SU-DHL-6 (cell line): Measurements from ENCODE around the gene SKA2.
"Not testable (repeated sequence)": the region's sequence is repeated elsewhere in the genome, so short reads cannot be mapped to it uniquely, and the experiment has no call there.

Experiments
- H2AFZ ChIP-seq: fragments of 200-600 bp; sonication (generic); 2 replicates; pipeline ENCODE4 v1.6.1; 2014; ENCODE audit warnings: low read depth, mild to moderate bottlenecking, moderate library complexity, mixed read lengths, antibody characterized with exemption, low read length; ENCODE audit not compliant: severe bottlenecking
- H3F3A ChIP-seq: fragments of 200-600 bp; shearing (Covaris generic); 2 replicates; pipeline ENCODE4 v1.6.0; 2016; ENCODE audit warnings: antibody characterized with exemption, mild to moderate bottlenecking; ENCODE audit not compliant: insufficient read depth
- H3K27ac ChIP-seq: fragments of 200-600 bp; sonication (generic); 2 replicates; pipeline ENCODE4 v1.5.1; 2016; ENCODE audit warnings: low read depth, mild to moderate bottlenecking, low read length, moderate library complexity, mixed read lengths
- H3K27me3 ChIP-seq: fragments of 200-600 bp; sonication (generic), shearing (Covaris generic); 2 replicates; pipeline ENCODE4 v1.6.0; 2014; ENCODE audit warnings: mild to moderate bottlenecking, low read length
- H3K36me3 ChIP-seq: fragments of 200-600 bp; sonication (generic); 2 replicates; pipeline ENCODE4 v1.6.1; 2014; ENCODE audit warnings: mild to moderate bottlenecking, low read length, mixed read lengths
- H3K4me2 ChIP-seq: fragments of 300-600, 200-600 bp; shearing (Covaris generic), sonication (generic); 2 replicates; pipeline ENCODE4 v1.6.0; 2014; ENCODE audit warnings: low read length, low read depth, mild to moderate bottlenecking; ENCODE audit not compliant: poor library complexity, severe bottlenecking
- H3K4me3 ChIP-seq: fragments of 200-600 bp; sonication (generic); 2 replicates; pipeline ENCODE4 v1.5.1; 2014; ENCODE audit warnings: antibody characterized with exemption, low read length, mild to moderate bottlenecking, mixed read lengths; ENCODE audit not compliant: insufficient read depth, poor library complexity, severe bottlenecking
- H3K79me2 ChIP-seq: fragments of 200-600 bp; sonication (generic); 2 replicates; pipeline ENCODE4 v1.6.1; 2014; ENCODE audit warnings: mild to moderate bottlenecking, low read length, moderate library complexity; ENCODE audit not compliant: insufficient read depth
- H3K9ac ChIP-seq: fragments of 200-600 bp; sonication (generic); 2 replicates; pipeline ENCODE4 v1.7.0; 2014; ENCODE audit warnings: mild to moderate bottlenecking, low read length
- H3K9me2 ChIP-seq: fragments of 200-600 bp; sonication (generic); replicated peaks from 2 replicates; pipeline ENCODE4 v1.6.1; 2014; ENCODE audit warnings: low read length; ENCODE audit not compliant: insufficient read depth
- H3K9me3 ChIP-seq: fragments of 200-600 bp; sonication (generic); 2 replicates; pipeline ENCODE4 v1.6.1; 2014; ENCODE audit warnings: low read length, mixed read lengths; ENCODE audit not compliant: insufficient read depth
- H4K20me1 ChIP-seq: fragments of 200-600 bp; sonication (generic); 2 replicates; pipeline ENCODE4 v1.6.1; 2014; ENCODE audit warnings: low read depth, mild to moderate bottlenecking, antibody characterized with exemption, low read length, moderate library complexity, mixed read lengths
- EZH2phosphoT487 ChIP-seq: fragments of 200-600 bp; sonication (generic), shearing (Covaris generic); conservative IDR thresholded peaks from 2 replicates; pipeline ENCODE4 v1.6.1; 2018; ENCODE audit warnings: mild to moderate bottlenecking, antibody characterized with exemption, low read length, moderate library complexity, mixed read lengths
- TF ChIP-seq, protein P1 (sequence below): fragments of 200-600 bp; sonication (generic); IDR thresholded peaks from one replicate; pipeline ENCODE4 v1.5.1; 2017; ENCODE audit warnings: antibody characterized with exemption, mild to moderate bottlenecking, low read length, moderate library complexity; ENCODE audit not compliant: insufficient read depth, poor library complexity, severe bottlenecking

Gene SKA2

GRCh38 chr17:59181481-59181880, 26.5 kb upstream of the SKA2 start:
- no peaks in the 10 kb centered on the region for H3F3A ChIP-seq
- 0 out of 2 replicates have a peak, but pooled peaks cover 3% of the 10 kb centered on the region for H3K79me2 ChIP-seq
- no peaks in the 10 kb centered on the region for H4K20me1 ChIP-seq
- H3K36me3 ChIP-seq: peaks cover 14% of the 10 kb centered on the region; the same call in 1 of the 2 replicates
- no peak overlapping the region for H3K9ac ChIP-seq
- no peak overlapping the region for H3K4me2 ChIP-seq
- H3K27ac ChIP-seq: no peak overlapping the region
- TF ChIP-seq EZH2phosphoT487: no peak
- TF ChIP-seq, protein P1, sequence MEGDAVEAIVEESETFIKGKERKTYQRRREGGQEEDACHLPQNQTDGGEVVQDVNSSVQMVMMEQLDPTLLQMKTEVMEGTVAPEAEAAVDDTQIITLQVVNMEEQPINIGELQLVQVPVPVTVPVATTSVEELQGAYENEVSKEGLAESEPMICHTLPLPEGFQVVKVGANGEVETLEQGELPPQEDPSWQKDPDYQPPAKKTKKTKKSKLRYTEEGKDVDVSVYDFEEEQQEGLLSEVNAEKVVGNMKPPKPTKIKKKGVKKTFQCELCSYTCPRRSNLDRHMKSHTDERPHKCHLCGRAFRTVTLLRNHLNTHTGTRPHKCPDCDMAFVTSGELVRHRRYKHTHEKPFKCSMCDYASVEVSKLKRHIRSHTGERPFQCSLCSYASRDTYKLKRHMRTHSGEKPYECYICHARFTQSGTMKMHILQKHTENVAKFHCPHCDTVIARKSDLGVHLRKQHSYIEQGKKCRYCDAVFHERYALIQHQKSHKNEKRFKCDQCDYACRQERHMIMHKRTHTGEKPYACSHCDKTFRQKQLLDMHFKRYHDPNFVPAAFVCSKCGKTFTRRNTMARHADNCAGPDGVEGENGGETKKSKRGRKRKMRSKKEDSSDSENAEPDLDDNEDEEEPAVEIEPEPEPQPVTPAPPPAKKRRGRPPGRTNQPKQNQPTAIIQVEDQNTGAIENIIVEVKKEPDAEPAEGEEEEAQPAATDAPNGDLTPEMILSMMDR: no peak
- H2AFZ ChIP-seq: no peak overlapping the region
- H3K9me2 ChIP-seq: no peaks in the 10 kb centered on the region
- no peak overlapping the region for H3K4me3 ChIP-seq
- H3K9me3 ChIP-seq: no peaks in the 10 kb centered on the region
- no peaks in the 10 kb centered on the region for H3K27me3 ChIP-seq

DNA sequence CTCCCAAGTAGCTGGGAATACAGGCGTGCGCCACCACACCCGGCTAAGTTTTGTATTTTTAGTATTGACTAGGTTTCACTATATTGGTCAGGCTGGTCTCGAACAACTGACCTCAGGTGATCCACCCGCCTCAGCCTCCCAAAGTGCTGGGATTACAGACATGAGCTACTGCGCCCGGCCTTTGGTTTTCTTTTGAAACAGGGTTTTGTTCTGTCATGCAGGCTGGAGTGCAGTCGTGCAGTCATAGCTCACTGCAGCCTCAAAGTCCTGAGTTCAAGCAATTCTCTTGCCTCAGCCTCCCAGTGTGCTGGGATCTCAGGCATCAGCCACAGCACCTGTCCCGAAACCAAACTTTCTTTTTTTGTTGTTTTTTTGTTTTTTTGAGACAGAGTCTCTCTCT, 25.6 kb upstream of the SKA2 start:
- Histone ChIP-seq H3K9ac (no peak overlapping the region), H3F3A (no peaks in the 10 kb centered on the region), H3K27me3 (no peaks in the 10 kb centered on the region), H4K20me1 (no peaks in the 10 kb centered on the region), H3K36me3 (peaks cover 9% of the 10 kb centered on the region; the same call in 1 of the 2 replicates), H3K4me3 (no peak overlapping the region), H3K9me3 (no peaks in the 10 kb centered on the region), H2AFZ (no peak overlapping the region), H3K79me2 (0 out of 2 replicates have a peak, but pooled peaks cover 3% of the 10 kb centered on the region), H3K9me2 (no peaks in the 10 kb centered on the region), H3K4me2 (no peak overlapping the region), H3K27ac (no peak overlapping the region)
- TF ChIP-seq EZH2phosphoT487: no peak
- TF ChIP-seq, protein P1: no peak

GRCh38 chr17:59179601-59180000, 24.6 kb upstream of the SKA2 start:
- H2AFZ ChIP-seq, H4K20me1 ChIP-seq, H3K27me3 ChIP-seq, H3K79me2 ChIP-seq, H3K27ac ChIP-seq, H3K9me3 ChIP-seq, H3K36me3 ChIP-seq, H3F3A ChIP-seq, H3K9me2 ChIP-seq, H3K4me2 ChIP-seq, H3K4me3 ChIP-seq, H3K9ac ChIP-seq: not testable (repeated sequence)

GRCh38 chr17:59178266-59178985, 23.4 kb upstream of the SKA2 start:
- H3K36me3 ChIP-seq: no peaks in the 10 kb centered on the region

More at GRCh38 chr17:59178266-59178985, 23.4 kb upstream of the SKA2 start:
- Histone ChIP-seq H4K20me1 (no peaks in the 10 kb centered on the region), H3K27me3 (no peaks in the 10 kb centered on the region), H3K4me2 (no peak overlapping the region), H3K9ac (no peak overlapping the region), H3K9me2 (no peaks in the 10 kb centered on the region), H3K4me3 (no peak overlapping the region), H2AFZ (no peak overlapping the region), H3F3A (no peaks in the 10 kb centered on the region), H3K79me2 (0 out of 2 replicates have a peak, but pooled peaks cover 3% of the 10 kb centered on the region), H3K27ac (no peak overlapping the region), H3K9me3 (no peaks in the 10 kb centered on the region)
- TF ChIP-seq EZH2phosphoT487: no peak
- TF ChIP-seq, protein P1: no peak
